ENCODE data around the gene ZC2HC1B. TPM values are rescaled to one million over a fixed set of nuclear protein-coding genes. Genes with fewer than 3 reads are reported as not detected.

Gene ZC2HC1B
- total and polyA plus RNA-seq, 10 of the 15 experiments (the other 5 are each of a cell fraction or from before 2014, with no cell fraction given): 0.09 to 0.36 (median 0.31) TPM; not detected in 5

GRCh38 chr6:143878272-143878760 is 14.0 kb downstream of the ZC2HC1B start:
- DNase-seq (ENCODE audit: low read depth, low spot score) (no peak), ATAC-seq (no peak), FAIRE-seq (no peak)
- ChIA-PET POLR2A (no interaction called here), SMC1A (ENCODE audit: uncharacterized antibody, unreplicated experiment) (no interaction called here), CTCF (no interaction called here), RAD21 (ENCODE audit: unreplicated experiment) (no interaction called here)
- TF ChIP-seq RFX5 (IDR thresholded peaks at IDR 0.05; ENCODE audit: low read depth, low read length) (no peak), USF2 (IDR thresholded peaks at IDR 0.05; ENCODE audit: borderline replicate concordance, low read depth, low read length) (no peak), HSF1 (IDR thresholded peaks at IDR 0.05; ENCODE audit: low read depth, low read length) (no peak), YBX1 (IDR thresholded peaks at IDR 0.05) (no peak), TBL1XR1 (IDR thresholded peaks at IDR 0.05; ENCODE audit: low read depth, low read length) (no peak), ZBTB4 (CRISPR knock-in tag; IDR thresholded peaks at IDR 0.05) (no peak), PAX5 (IDR thresholded peaks at IDR 0.05; ENCODE audit: borderline replicate concordance, low read depth, low read length) (no peak), YY1 (IDR thresholded peaks at IDR 0.05; ENCODE audit: low read depth, low read length) (no peak)
- Histone ChIP-seq H3K4me1 (ENCODE audit: control insufficient read depth, insufficient read depth, low read length) (no peaks in the 10 kb centered on the region), H3K27me3 (replicated peaks in 1 of 2; ENCODE audit: control insufficient read depth in 2 of 2, insufficient read depth in 2 of 2, low read length in 1 of 2) (0 out of 4 replicates have a peak, but pooled peaks cover 0 to 1% of the 10 kb centered on the region in 2 experiments), H2AFZ (ENCODE audit: control insufficient read depth, low read depth, low read length) (no peak overlapping the region), H3K9ac (ENCODE audit: control insufficient read depth, insufficient read depth, low read length) (no peak overlapping the region), H3K27ac (ENCODE audit: control insufficient read depth, insufficient read depth) (no peak overlapping the region), H3K36me3 (ENCODE audit: control insufficient read depth in 2 of 2, insufficient read depth in 2 of 2, low read length in 1 of 2) (no peaks in the 10 kb centered on the region), H3K79me2 (ENCODE audit: control insufficient read depth, insufficient read depth, low read length) (no peaks in the 10 kb centered on the region), H4K20me1 (ENCODE audit: control insufficient read depth, insufficient read depth) (no peaks in the 10 kb centered on the region), H3K4me3 (no peak overlapping the region), H3K4me2 (ENCODE audit: control insufficient read depth, insufficient read depth) (no peak overlapping the region), H3K9me3 (replicated peaks; ENCODE audit: control insufficient read depth, insufficient read depth, low read length) (peaks cover 3% of the 10 kb centered on the region; the same call in 2 of the 3 replicates)
- in situ Hi-C loops (cut with MboI): no loop called here
- 97% methylated on average over 3 of the region's 3 CpGs for WGBS (ENCODE audit: insufficient coverage, insufficient replicate concordance, low lambda C conversion rate, missing lambda C conversion rate)
- intact Hi-C loops (cut with micrococcal nuclease; ENCODE audit: unreplicated experiment): no loop called here
- no TSS peak for BruUV-seq (replicated peaks)
